Mesothelial cell of epicardium (in vitro differentiated cells): ENCODE data around the gene PROX1. TPM values are rescaled to one million over a fixed set of nuclear protein-coding genes. Genes with fewer than 3 reads are reported as not detected.

ENCODE experiments used
- DNase-seq, 2 experiments: peaks; one replicate each; pipeline ENCODE4 v3.0.0; 2021; ENCODE audit warnings: low spot score in 2 of 2; ENCODE audit not compliant: unreplicated experiment in 2 of 2
- H3K27ac Mint-ChIP-seq: 2 replicates; pipeline ENCODE4 v1.8.0; 2021; ENCODE audit warnings: mixed read lengths
- H3K27me3 Mint-ChIP-seq: 2 replicates; pipeline ENCODE4 v1.8.0; 2021; ENCODE audit warnings: low read depth, mixed read lengths
- H3K36me3 Mint-ChIP-seq: 2 replicates; pipeline ENCODE4 v1.8.0; 2021; ENCODE audit warnings: mixed read lengths
- H3K4me1 Mint-ChIP-seq: 2 replicates; pipeline ENCODE4 v1.8.0; 2021; ENCODE audit warnings: mixed read lengths
- H3K4me3 Mint-ChIP-seq: 2 replicates; pipeline ENCODE4 v1.8.0; 2021; ENCODE audit warnings: mild to moderate bottlenecking, moderate library complexity, mixed read lengths
- H3K9me3 Mint-ChIP-seq: 2 replicates; pipeline ENCODE4 v1.8.0; 2021; ENCODE audit warnings: mixed read lengths
- total RNA-seq: library from RNA; stranded (reverse); gene quantifications from 3 replicates; pipeline ENCODE4 v1.2.1, GENCODE V29; 2021
- TF ChIP-seq, protein P1 (sequence below): fragments of 200-600 bp; sonication (generic); IDR thresholded peaks from one replicate; pipeline ENCODE4 v1.5.0; 2021; ENCODE audit warnings: antibody characterized with exemption; ENCODE audit not compliant: unreplicated experiment

PROX1 gene, protein sequence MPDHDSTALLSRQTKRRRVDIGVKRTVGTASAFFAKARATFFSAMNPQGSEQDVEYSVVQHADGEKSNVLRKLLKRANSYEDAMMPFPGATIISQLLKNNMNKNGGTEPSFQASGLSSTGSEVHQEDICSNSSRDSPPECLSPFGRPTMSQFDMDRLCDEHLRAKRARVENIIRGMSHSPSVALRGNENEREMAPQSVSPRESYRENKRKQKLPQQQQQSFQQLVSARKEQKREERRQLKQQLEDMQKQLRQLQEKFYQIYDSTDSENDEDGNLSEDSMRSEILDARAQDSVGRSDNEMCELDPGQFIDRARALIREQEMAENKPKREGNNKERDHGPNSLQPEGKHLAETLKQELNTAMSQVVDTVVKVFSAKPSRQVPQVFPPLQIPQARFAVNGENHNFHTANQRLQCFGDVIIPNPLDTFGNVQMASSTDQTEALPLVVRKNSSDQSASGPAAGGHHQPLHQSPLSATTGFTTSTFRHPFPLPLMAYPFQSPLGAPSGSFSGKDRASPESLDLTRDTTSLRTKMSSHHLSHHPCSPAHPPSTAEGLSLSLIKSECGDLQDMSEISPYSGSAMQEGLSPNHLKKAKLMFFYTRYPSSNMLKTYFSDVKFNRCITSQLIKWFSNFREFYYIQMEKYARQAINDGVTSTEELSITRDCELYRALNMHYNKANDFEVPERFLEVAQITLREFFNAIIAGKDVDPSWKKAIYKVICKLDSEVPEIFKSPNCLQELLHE
- 0.58 to 1.4 TPM (median 1.4 TPM) in 3 replicates for total RNA-seq

- H3K9me3 Mint-ChIP-seq = no peaks in the 10 kb centered on the region
- peaks cover 96% of the 10 kb centered on the region for H3K27me3 Mint-ChIP-seq
- peaks cover 51% of the 10 kb centered on the region for H3K4me1 Mint-ChIP-seq
- TF ChIP-seq, protein P1, sequence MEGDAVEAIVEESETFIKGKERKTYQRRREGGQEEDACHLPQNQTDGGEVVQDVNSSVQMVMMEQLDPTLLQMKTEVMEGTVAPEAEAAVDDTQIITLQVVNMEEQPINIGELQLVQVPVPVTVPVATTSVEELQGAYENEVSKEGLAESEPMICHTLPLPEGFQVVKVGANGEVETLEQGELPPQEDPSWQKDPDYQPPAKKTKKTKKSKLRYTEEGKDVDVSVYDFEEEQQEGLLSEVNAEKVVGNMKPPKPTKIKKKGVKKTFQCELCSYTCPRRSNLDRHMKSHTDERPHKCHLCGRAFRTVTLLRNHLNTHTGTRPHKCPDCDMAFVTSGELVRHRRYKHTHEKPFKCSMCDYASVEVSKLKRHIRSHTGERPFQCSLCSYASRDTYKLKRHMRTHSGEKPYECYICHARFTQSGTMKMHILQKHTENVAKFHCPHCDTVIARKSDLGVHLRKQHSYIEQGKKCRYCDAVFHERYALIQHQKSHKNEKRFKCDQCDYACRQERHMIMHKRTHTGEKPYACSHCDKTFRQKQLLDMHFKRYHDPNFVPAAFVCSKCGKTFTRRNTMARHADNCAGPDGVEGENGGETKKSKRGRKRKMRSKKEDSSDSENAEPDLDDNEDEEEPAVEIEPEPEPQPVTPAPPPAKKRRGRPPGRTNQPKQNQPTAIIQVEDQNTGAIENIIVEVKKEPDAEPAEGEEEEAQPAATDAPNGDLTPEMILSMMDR = no peak
- no peaks in the 10 kb centered on the region for H3K36me3 Mint-ChIP-seq
- H3K27ac Mint-ChIP-seq = peak within 1 kb of the TSS; percentile 98
- DNase-seq = peak in 1 of 2 experiments; percentile 83
- peak within 1 kb of the TSS; percentile 91 for H3K4me3 Mint-ChIP-seq
These were observed at the start of gene PROX1 for GRCh38 chr1:213987927-213988506. Gene PROX1, plus strand, starts transcription at chr1:213987973. Its CDS starts 8,563 bp downstream, at chr1:213996536.

DNA sequence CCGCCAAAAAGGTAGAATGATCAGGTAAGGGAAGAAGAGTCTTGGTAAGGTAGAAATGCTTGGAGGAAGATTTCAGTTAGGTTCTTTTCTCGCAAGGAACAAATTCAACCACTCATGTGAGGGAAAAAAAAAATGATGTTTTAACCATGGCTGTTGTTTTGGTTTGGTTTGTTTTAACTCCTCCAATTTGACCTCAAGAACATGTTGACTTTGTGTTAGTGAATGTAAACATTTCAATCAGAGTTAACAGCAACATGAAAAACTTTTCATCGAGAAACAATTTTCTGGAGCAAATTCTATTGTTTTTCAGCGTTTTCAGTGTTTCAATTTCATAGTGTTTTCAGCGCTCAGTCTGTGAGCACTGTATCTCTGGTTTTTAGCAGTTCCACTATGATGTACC is 49.0 kb upstream of the PROX1 start:
- Mint-ChIP-seq H3K4me1 (no peaks in the 10 kb centered on the region), H3K9me3 (peaks cover 11% of the 10 kb centered on the region), H3K27ac (no peak overlapping the region), H3K4me3 (no peak overlapping the region), H3K27me3 (peaks cover 21% of the 10 kb centered on the region), H3K36me3 (no peaks in the 10 kb centered on the region)
- TF ChIP-seq, protein P1 = no peak
- DNase-seq = no peak

- Mint-ChIP-seq H3K4me1 (no peaks in the 10 kb centered on the region), H3K4me3 (no peak overlapping the region), H3K27ac (no peak overlapping the region), H3K27me3 (peaks cover 19% of the 10 kb centered on the region), H3K36me3 (no peaks in the 10 kb centered on the region), H3K9me3 (peaks cover 11% of the 10 kb centered on the region)
- TF ChIP-seq, protein P1 = no peak
- DNase-seq = no peak
These were observed 47.9 kb upstream of the PROX1 start for GRCh38 chr1:213939888-213940287.

GRCh38 chr1:213940947-213941346 is 46.8 kb upstream of the PROX1 start:
- Mint-ChIP-seq H3K27ac (no peak overlapping the region), H3K27me3 (peaks cover 24% of the 10 kb centered on the region), H3K36me3 (no peaks in the 10 kb centered on the region), H3K4me1 (no peaks in the 10 kb centered on the region), H3K9me3 (peaks cover 11% of the 10 kb centered on the region), H3K4me3 (no peak overlapping the region)
- DNase-seq = no peak
- TF ChIP-seq, protein P1 = no peak

- no peak overlapping the region for H3K4me3 Mint-ChIP-seq
- H3K4me1 Mint-ChIP-seq = no peaks in the 10 kb centered on the region
- TF ChIP-seq, protein P1 = no peak
These were observed 45.7 kb upstream of the PROX1 start for GRCh38 chr1:213942061-213942460.

More at GRCh38 chr1:213942061-213942460, 45.7 kb upstream of the PROX1 start:
- no peak overlapping the region for H3K27ac Mint-ChIP-seq
- H3K9me3 Mint-ChIP-seq = peaks cover 8% of the 10 kb centered on the region
- H3K36me3 Mint-ChIP-seq = no peaks in the 10 kb centered on the region
- peaks cover 26% of the 10 kb centered on the region for H3K27me3 Mint-ChIP-seq
- DNase-seq = no peak
